Liver (tissue), 9 donors: ENCODE measurements around the gene OR10C1. TPM values are rescaled to one million over a fixed set of nuclear protein-coding genes. Genes with fewer than 3 reads are reported as not detected.

ENCODE experiments used
- DNase-seq: peaks from one replicate; pipeline ENCODE4 v3.0.0-alpha.2; 2017; ENCODE audit warnings: low spot score
- H3K27ac ChIP-seq, 2 donors: one replicate each; pipeline ENCODE4 v1.7.0; 2013; ENCODE audit warnings: inconsistent platforms in 2 of 2, low read length in 2 of 2, control low read depth in 1 of 2, low read depth in 1 of 2, mild to moderate bottlenecking in 1 of 2
- H3K27me3 ChIP-seq, 4 donors: one replicate each; pipeline versions ENCODE4 v1.6.1 to v1.7.0; 2013; ENCODE audit warnings: low read length in 3 of 4, inconsistent platforms in 1 of 4, mild to moderate bottlenecking in 1 of 4, moderate library complexity in 1 of 4; ENCODE audit not compliant: control insufficient read depth in 4 of 4, insufficient read depth in 4 of 4
- H3K36me3 ChIP-seq, 4 donors: one replicate each; pipeline versions ENCODE4 v1.6.1 to v1.7.0; 2013; ENCODE audit warnings: low read length in 3 of 4, mild to moderate bottlenecking in 3 of 4, low read depth in 1 of 4, moderate library complexity in 1 of 4; ENCODE audit not compliant: control insufficient read depth in 4 of 4, insufficient read depth in 3 of 4
- H3K4me1 ChIP-seq, 4 donors: one replicate each; pipeline versions ENCODE4 v1.6.1 to v1.7.0; 2013; ENCODE audit warnings: low read length in 3 of 4, mild to moderate bottlenecking in 3 of 4, moderate library complexity in 1 of 4; ENCODE audit not compliant: control insufficient read depth in 4 of 4, insufficient read depth in 4 of 4
- H3K4me3 ChIP-seq, 3 donors: one replicate each; pipeline versions ENCODE4 v1.6.1 to v1.7.0; 2013; ENCODE audit warnings: low read length in 3 of 3, control low read depth in 1 of 3, low read depth in 1 of 3, mild to moderate bottlenecking in 1 of 3
- H3K9ac ChIP-seq, 2 donors: one replicate each; pipeline ENCODE4 v1.7.0; 2013; ENCODE audit warnings: low read length in 2 of 2, mild to moderate bottlenecking in 2 of 2, moderate library complexity in 2 of 2, control low read depth in 1 of 2, low read depth in 1 of 2
- H3K9me3 ChIP-seq, 4 donors: one replicate each; pipeline versions ENCODE4 v1.6.1 to v1.7.0; 2013; ENCODE audit warnings: low read length in 3 of 4; ENCODE audit not compliant: control insufficient read depth in 4 of 4
- EGR1 ChIP-seq, 2 donors: IDR thresholded peaks; 2 replicates each; pipeline ENCODE4 v1.6.1; 2016 to 2018; ENCODE audit warnings: antibody characterized with exemption in 2 of 2, low read depth in 2 of 2
- FOXA1 ChIP-seq: IDR thresholded peaks from 2 replicates; pipeline ENCODE4 v1.6.1; 2016; ENCODE audit warnings: antibody characterized with exemption
- FOXA2 ChIP-seq: IDR thresholded peaks from 2 replicates; pipeline ENCODE4 v1.6.1; 2016; ENCODE audit warnings: antibody characterized with exemption
- GABPA ChIP-seq, 2 donors: IDR thresholded peaks in 1 of 2; conservative IDR thresholded peaks in 1 of 2; 2 replicates each; pipeline ENCODE4 v1.6.1; 2016; ENCODE audit warnings: antibody characterized with exemption in 2 of 2, mild to moderate bottlenecking in 1 of 2, moderate library complexity in 1 of 2
- HNF4A ChIP-seq, 2 donors: conservative IDR thresholded peaks; 2 replicates each; pipeline ENCODE4 v1.6.1; 2016; ENCODE audit warnings: antibody characterized with exemption in 2 of 2, mild to moderate bottlenecking in 2 of 2
- HNF4G ChIP-seq: IDR thresholded peaks from 2 replicates; pipeline ENCODE4 v1.6.1; 2016; ENCODE audit warnings: antibody characterized with exemption
- JUND ChIP-seq, 2 donors: IDR thresholded peaks; 2 replicates each; pipeline ENCODE4 v1.6.1; 2016; ENCODE audit warnings: antibody characterized with exemption in 2 of 2
- NR2F2 ChIP-seq: IDR thresholded peaks from 2 replicates; pipeline ENCODE4 v1.6.1; 2016; ENCODE audit warnings: antibody characterized with exemption
- RAD21 ChIP-seq, 2 donors: IDR thresholded peaks; 2 replicates each; pipeline ENCODE4 v1.6.1; 2016; ENCODE audit warnings: antibody characterized with exemption in 2 of 2, mild to moderate bottlenecking in 2 of 2
- RXRA ChIP-seq, 2 donors: IDR thresholded peaks; 2 replicates each; pipeline ENCODE4 v1.6.1; 2017 to 2018; ENCODE audit warnings: antibody characterized with exemption in 2 of 2, mild to moderate bottlenecking in 1 of 2
- SP1 ChIP-seq: IDR thresholded peaks from 2 replicates; pipeline ENCODE4 v1.6.1; 2018; ENCODE audit warnings: antibody characterized with exemption, mild to moderate bottlenecking
- TAF1 ChIP-seq: conservative IDR thresholded peaks from 2 replicates; pipeline ENCODE4 v1.6.1; 2016; ENCODE audit warnings: antibody characterized with exemption, mild to moderate bottlenecking
- YY1 ChIP-seq: IDR thresholded peaks from 2 replicates; pipeline ENCODE4 v1.6.1; 2016; ENCODE audit warnings: antibody characterized with exemption, mild to moderate bottlenecking
- WGBS: extraction: QIAGEN DNeasy Blood & Tissue Kit; methylation state at CpG from one replicate; pipeline ENCODE4 v1.1.7; 2013; 5-methylcytosine and 5-hydroxymethylcytosine counted together
- polyA plus RNA-seq, 2 donors: library from polyadenylated mRNA; stranded (reverse) in 1 of 2; unstranded in 1 of 2; fragments of 200-250 nt in 1 of 2; fragments of >200 nt in 1 of 2; fragmentation: Nextera tagmentation in 1 of 2; extraction: Ambion mirVana in 1 of 2; gene quantifications; one replicate each; pipeline versions ENCODE4 v1.2.1 to v1.2.3, GENCODE V29; 2013 to 2015
- total RNA-seq, 2 donors: library from RNA; depleted of rRNA; stranded (reverse); fragments of >200 nt; gene quantifications; one replicate each; pipeline ENCODE4 v1.2.3, GENCODE V29; 2014
- TF ChIP-seq, protein P1 (sequence below): fragments of 150-350 bp; IDR thresholded peaks from 2 replicates; pipeline ENCODE4 v1.5.1; 2017; ENCODE audit warnings: improper control_type of control experiment, low read depth, low read length; ENCODE audit not compliant: missing input control
- TF ChIP-seq, protein P2 (sequence below): IDR thresholded peaks from 2 replicates; pipeline ENCODE4 v1.6.1; 2016; ENCODE audit warnings: antibody characterized with exemption, mild to moderate bottlenecking
- TF ChIP-seq, protein P3 (sequence below): IDR thresholded peaks from 2 replicates; pipeline ENCODE4 v1.6.1; 2016; ENCODE audit warnings: antibody characterized with exemption
- TF ChIP-seq, protein P4 (sequence below): IDR thresholded peaks from 2 replicates; pipeline ENCODE4 v1.6.1; 2016; ENCODE audit warnings: antibody characterized with exemption
- TF ChIP-seq, protein P5 (sequence below): IDR thresholded peaks from 2 replicates; pipeline ENCODE4 v1.6.1; 2016; ENCODE audit warnings: antibody characterized with exemption
- donor health status: healthy.
- donor health status: healthy.
- donor health status: healthy.
- donor health status: healthy.
- donor health status: healthy.

The OR10C1 gene
- total and polyA plus RNA-seq, 4 donors = not detected

DNA sequence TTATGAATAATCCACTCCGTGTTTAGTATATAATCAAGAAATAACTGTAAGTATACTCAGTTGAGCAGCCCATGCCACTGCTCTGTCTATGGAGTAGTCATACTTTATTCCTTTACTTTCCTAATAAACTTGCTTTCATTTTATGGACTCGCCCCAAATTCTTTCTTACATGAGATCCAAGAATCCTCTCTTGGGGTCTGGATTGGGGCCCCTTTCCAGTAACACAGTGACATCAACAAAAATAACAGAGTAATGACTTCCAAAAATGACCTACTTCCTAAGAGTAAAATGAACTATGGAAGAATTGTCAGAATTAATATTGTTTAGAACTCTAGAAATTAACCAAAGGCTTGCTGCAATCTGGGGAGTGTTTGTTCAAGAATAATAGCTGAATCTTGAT lies 26.7 kb downstream of the OR10C1 start:
- WGBS = 92% methylated on average over 2 of the region's 2 CpGs
- peaks cover 0 to 2% (median 0%) of the 10 kb centered on the region in 4 donors for H3K4me1 ChIP-seq
- H3K27ac ChIP-seq = no peak overlapping the region
- no peaks in the 10 kb centered on the region for H3K9me3 ChIP-seq
- no peak for DNase-seq
- H3K9ac ChIP-seq = no peak overlapping the region
- H3K4me3 ChIP-seq = no peak overlapping the region
- TF ChIP-seq, protein P1, sequence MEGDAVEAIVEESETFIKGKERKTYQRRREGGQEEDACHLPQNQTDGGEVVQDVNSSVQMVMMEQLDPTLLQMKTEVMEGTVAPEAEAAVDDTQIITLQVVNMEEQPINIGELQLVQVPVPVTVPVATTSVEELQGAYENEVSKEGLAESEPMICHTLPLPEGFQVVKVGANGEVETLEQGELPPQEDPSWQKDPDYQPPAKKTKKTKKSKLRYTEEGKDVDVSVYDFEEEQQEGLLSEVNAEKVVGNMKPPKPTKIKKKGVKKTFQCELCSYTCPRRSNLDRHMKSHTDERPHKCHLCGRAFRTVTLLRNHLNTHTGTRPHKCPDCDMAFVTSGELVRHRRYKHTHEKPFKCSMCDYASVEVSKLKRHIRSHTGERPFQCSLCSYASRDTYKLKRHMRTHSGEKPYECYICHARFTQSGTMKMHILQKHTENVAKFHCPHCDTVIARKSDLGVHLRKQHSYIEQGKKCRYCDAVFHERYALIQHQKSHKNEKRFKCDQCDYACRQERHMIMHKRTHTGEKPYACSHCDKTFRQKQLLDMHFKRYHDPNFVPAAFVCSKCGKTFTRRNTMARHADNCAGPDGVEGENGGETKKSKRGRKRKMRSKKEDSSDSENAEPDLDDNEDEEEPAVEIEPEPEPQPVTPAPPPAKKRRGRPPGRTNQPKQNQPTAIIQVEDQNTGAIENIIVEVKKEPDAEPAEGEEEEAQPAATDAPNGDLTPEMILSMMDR = no peak
- TF ChIP-seq, protein P2, sequence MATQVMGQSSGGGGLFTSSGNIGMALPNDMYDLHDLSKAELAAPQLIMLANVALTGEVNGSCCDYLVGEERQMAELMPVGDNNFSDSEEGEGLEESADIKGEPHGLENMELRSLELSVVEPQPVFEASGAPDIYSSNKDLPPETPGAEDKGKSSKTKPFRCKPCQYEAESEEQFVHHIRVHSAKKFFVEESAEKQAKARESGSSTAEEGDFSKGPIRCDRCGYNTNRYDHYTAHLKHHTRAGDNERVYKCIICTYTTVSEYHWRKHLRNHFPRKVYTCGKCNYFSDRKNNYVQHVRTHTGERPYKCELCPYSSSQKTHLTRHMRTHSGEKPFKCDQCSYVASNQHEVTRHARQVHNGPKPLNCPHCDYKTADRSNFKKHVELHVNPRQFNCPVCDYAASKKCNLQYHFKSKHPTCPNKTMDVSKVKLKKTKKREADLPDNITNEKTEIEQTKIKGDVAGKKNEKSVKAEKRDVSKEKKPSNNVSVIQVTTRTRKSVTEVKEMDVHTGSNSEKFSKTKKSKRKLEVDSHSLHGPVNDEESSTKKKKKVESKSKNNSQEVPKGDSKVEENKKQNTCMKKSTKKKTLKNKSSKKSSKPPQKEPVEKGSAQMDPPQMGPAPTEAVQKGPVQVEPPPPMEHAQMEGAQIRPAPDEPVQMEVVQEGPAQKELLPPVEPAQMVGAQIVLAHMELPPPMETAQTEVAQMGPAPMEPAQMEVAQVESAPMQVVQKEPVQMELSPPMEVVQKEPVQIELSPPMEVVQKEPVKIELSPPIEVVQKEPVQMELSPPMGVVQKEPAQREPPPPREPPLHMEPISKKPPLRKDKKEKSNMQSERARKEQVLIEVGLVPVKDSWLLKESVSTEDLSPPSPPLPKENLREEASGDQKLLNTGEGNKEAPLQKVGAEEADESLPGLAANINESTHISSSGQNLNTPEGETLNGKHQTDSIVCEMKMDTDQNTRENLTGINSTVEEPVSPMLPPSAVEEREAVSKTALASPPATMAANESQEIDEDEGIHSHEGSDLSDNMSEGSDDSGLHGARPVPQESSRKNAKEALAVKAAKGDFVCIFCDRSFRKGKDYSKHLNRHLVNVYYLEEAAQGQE = no peak
- TF ChIP-seq, protein P3, sequence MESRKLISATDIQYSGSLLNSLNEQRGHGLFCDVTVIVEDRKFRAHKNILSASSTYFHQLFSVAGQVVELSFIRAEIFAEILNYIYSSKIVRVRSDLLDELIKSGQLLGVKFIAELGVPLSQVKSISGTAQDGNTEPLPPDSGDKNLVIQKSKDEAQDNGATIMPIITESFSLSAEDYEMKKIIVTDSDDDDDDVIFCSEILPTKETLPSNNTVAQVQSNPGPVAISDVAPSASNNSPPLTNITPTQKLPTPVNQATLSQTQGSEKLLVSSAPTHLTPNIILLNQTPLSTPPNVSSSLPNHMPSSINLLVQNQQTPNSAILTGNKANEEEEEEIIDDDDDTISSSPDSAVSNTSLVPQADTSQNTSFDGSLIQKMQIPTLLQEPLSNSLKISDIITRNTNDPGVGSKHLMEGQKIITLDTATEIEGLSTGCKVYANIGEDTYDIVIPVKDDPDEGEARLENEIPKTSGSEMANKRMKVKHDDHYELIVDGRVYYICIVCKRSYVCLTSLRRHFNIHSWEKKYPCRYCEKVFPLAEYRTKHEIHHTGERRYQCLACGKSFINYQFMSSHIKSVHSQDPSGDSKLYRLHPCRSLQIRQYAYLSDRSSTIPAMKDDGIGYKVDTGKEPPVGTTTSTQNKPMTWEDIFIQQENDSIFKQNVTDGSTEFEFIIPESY = no peak
- TF ChIP-seq, protein P4, sequence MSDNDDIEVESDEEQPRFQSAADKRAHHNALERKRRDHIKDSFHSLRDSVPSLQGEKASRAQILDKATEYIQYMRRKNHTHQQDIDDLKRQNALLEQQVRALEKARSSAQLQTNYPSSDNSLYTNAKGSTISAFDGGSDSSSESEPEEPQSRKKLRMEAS = no peak
- TF ChIP-seq HNF4G (no peak), EGR1 (IDR thresholded peaks at IDR 0.05; ENCODE audit: low read depth in 2 of 2) (no peak), SP1 (no peak), GABPA (IDR thresholded peaks at IDR 0.05 in 1 of 2, conservative IDR thresholded peaks at IDR 0.05 in 1 of 2) (no peak), FOXA2 (no peak), NR2F2 (no peak), FOXA1 (no peak), HNF4A (conservative IDR thresholded peaks at IDR 0.05) (no peak), YY1 (no peak), TAF1 (no peak), RAD21 (IDR thresholded peaks at IDR 0.05) (no peak), RXRA (IDR thresholded peaks at IDR 0.05) (no peak), JUND (IDR thresholded peaks at IDR 0.05) (no peak)
- TF ChIP-seq, protein P5, sequence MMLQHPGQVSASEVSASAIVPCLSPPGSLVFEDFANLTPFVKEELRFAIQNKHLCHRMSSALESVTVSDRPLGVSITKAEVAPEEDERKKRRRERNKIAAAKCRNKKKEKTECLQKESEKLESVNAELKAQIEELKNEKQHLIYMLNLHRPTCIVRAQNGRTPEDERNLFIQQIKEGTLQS = no peak
- peaks cover 0 to 3% (median 0%) of the 10 kb centered on the region in 4 donors for H3K27me3 ChIP-seq
- H3K36me3 ChIP-seq = no peaks in the 10 kb centered on the region
